K562 (cell line): ENCODE results near the gene DTD1. TPM values are rescaled to one million over a fixed set of nuclear protein-coding genes. Genes with fewer than 3 reads are reported as not detected.

Experiments
- ATAC-seq: fragments of 200-7000 bp; cut with Tn5 transposase; 3 replicates; pipeline ENCODE4 v1.9.1; 2020; ENCODE audit warnings: moderate library complexity
- BruUV-seq: library from RNA; stranded (reverse); fragments of 400-500 nt; replicated peaks from 2 replicates; lab custom pipeline; 2021; lab: Mats Ljungman, UMichigan
- CTCF ChIA-PET: fragments of 300-600 bp; formaldehyde crosslinking; extraction: SDS; loops from one replicate; lab custom pipeline; 2021; ENCODE audit warnings: low intra/inter-chr PET ratio; lab: Yijun Ruan, JAX
- POLR2A ChIA-PET: fragments of 300-600, 350-650 bp; sonication (Branson Sonifier 250); formaldehyde crosslinking; extraction: SDS; loops from one replicate; lab custom pipeline; 2021; ENCODE audit warnings: antibody characterized with exemption, inconsistent platforms; lab: Yijun Ruan, JAX
- DNase-seq, 4 experiments: peaks; one replicate each; pipeline versions ENCODE4 v3.0.0 to v3.0.0-alpha.2; 2011 to 2018; ENCODE audit warnings: low spot score in 3 of 4, mixed read lengths in 3 of 4; ENCODE audit errors: extremely low read depth in 1 of 4
- FAIRE-seq: peaks from 2 replicates; lab custom pipeline; 2011; peaks lifted over from hg19 to GRCh38; lab: Jason Lieb, UNC
- H2AFZ ChIP-seq: 2 replicates; pipeline ENCODE4 v1.6.0; 2011; ENCODE audit warnings: low read depth, low read length, control low read depth, inconsistent platforms
- H3K27ac ChIP-seq: fragments of 200-600 bp; 3 replicates; pipeline ENCODE4 v1.8.0; 2011; ENCODE audit warnings: low read depth, mild to moderate bottlenecking, control low read depth, inconsistent platforms, low read length, moderate library complexity, mixed read lengths; ENCODE audit errors: extremely low read depth
- H3K27me3 ChIP-seq, 2 experiments: fragments of 300-600 bp in 1 of 2; 2 replicates in 1 of 2; 3 replicates in 1 of 2; pipeline versions ENCODE4 v1.6.0 to v1.8.0; 2011; ENCODE audit warnings: inconsistent platforms in 2 of 2, low read length in 2 of 2, mild to moderate bottlenecking in 1 of 2, mixed read lengths in 1 of 2, moderate library complexity in 1 of 2; ENCODE audit not compliant: control insufficient read depth in 2 of 2, insufficient read depth in 2 of 2
- H3K36me3 ChIP-seq: fragments of 300-600 bp; 3 replicates; pipeline ENCODE4 v1.8.0; 2011; ENCODE audit warnings: mild to moderate bottlenecking, low read length, inconsistent platforms; ENCODE audit not compliant: control insufficient read depth, insufficient read depth
- H3K4me1 ChIP-seq, 2 experiments: fragments of 200-600 bp in 1 of 2; replicated peaks in 1 of 2; 2 replicates in 1 of 2; 3 replicates in 1 of 2; pipeline versions ENCODE4 v1.5.1 to v1.8.0; 2011; ENCODE audit warnings: inconsistent platforms in 2 of 2, low read length in 2 of 2, mild to moderate bottlenecking in 1 of 2, mixed read lengths in 1 of 2, moderate library complexity in 1 of 2; ENCODE audit not compliant: control insufficient read depth in 2 of 2, insufficient read depth in 2 of 2
- H3K4me2 ChIP-seq: 2 replicates; pipeline ENCODE4 v1.6.1; 2011; ENCODE audit warnings: low read length, control low read depth, inconsistent platforms, mixed read lengths; ENCODE audit not compliant: insufficient read depth
- H3K4me3 ChIP-seq: fragments of 200-600 bp; sonication (generic), shearing (Covaris generic); 2 replicates; pipeline ENCODE4 v1.5.1; 2016; ENCODE audit warnings: control low read depth, inconsistent platforms
- H3K79me2 ChIP-seq: fragments of 200-600 bp; 3 replicates; pipeline ENCODE4 v1.8.0; 2011; ENCODE audit warnings: low read length, inconsistent platforms; ENCODE audit not compliant: control insufficient read depth, insufficient read depth
- H3K9ac ChIP-seq, 2 experiments: 2 replicates each; pipeline versions ENCODE4 v1.6.0 to v1.6.1; 2011; ENCODE audit warnings: low read depth in 2 of 2, low read length in 2 of 2, control low read depth in 1 of 2, inconsistent platforms in 1 of 2, mild to moderate bottlenecking in 1 of 2, mixed read lengths in 1 of 2; ENCODE audit not compliant: insufficient read depth in 1 of 2
- H3K9me1 ChIP-seq: one replicate; pipeline ENCODE4 v1.6.0; 2011; ENCODE audit warnings: inconsistent platforms, mild to moderate bottlenecking, low read length, moderate library complexity; ENCODE audit not compliant: control insufficient read depth, insufficient read depth
- H3K9me3 ChIP-seq: replicated peaks from 2 replicates; pipeline ENCODE4 v1.5.1; 2011; ENCODE audit warnings: low read depth, low read length, inconsistent platforms; ENCODE audit not compliant: control insufficient read depth, insufficient read depth
- H4K20me1 ChIP-seq: replicated peaks from 2 replicates; pipeline ENCODE4 v1.6.1; 2011; ENCODE audit warnings: low read length, inconsistent platforms, mixed read lengths; ENCODE audit not compliant: control insufficient read depth, insufficient read depth
- ARID2 ChIP-seq: fragments of 450-650 bp; IDR thresholded peaks from 2 replicates; pipeline ENCODE4 v1.6.1; 2017; ENCODE audit warnings: antibody characterized with exemption, mild to moderate bottlenecking
- CHD1 ChIP-seq: fragments of 200-600 bp; sonication (generic); IDR thresholded peaks from one replicate; pipeline ENCODE4 v1.6.1; 2012; ENCODE audit warnings: mild to moderate bottlenecking, moderate library complexity, low read length, inconsistent platforms
- EP400 ChIP-seq: fragments of 450-650 bp; IDR thresholded peaks from 2 replicates; pipeline ENCODE4 v1.6.1; 2017; ENCODE audit warnings: antibody characterized with exemption, mild to moderate bottlenecking, moderate library complexity
- HDAC3 ChIP-seq: fragments of 450-650 bp; IDR thresholded peaks from 2 replicates; pipeline ENCODE4 v1.6.1; 2018; ENCODE audit warnings: borderline replicate concordance, mild to moderate bottlenecking, moderate library complexity; ENCODE audit not compliant: partially characterized antibody
- NFIC ChIP-seq: fragments of 450-650 bp; IDR thresholded peaks from 2 replicates; pipeline ENCODE4 v1.6.1; 2017; ENCODE audit warnings: mild to moderate bottlenecking, inconsistent platforms
- POLR2H ChIP-seq: IDR thresholded peaks from 2 replicates; pipeline ENCODE4 v1.6.1; 2016; ENCODE audit warnings: missing genetic modification characterization, low read depth, mild to moderate bottlenecking, control low read depth, missing compliant biosample characterization, moderate library complexity
- RUNX1 ChIP-seq: sonication (generic); IDR thresholded peaks from 2 replicates; pipeline ENCODE4 v1.6.1; 2016; ENCODE audit warnings: antibody characterized with exemption, low read depth
- SMARCE1 ChIP-seq: fragments of 450-650 bp; IDR thresholded peaks from 2 replicates; pipeline ENCODE4 v1.7.1; 2016; ENCODE audit warnings: mild to moderate bottlenecking
- SRSF1 ChIP-seq: fragments of 200-400 bp; formaldehyde crosslinking; IDR thresholded peaks from 2 replicates; pipeline ENCODE4 v1.6.1; 2017; ENCODE audit warnings: mild to moderate bottlenecking, low read depth, low read length, moderate library complexity
- ZNF212 ChIP-seq: fragments of 450-650 bp; formaldehyde crosslinking; IDR thresholded peaks from 2 replicates; pipeline ENCODE4 v1.4.0; 2020; ENCODE audit warnings: mild to moderate bottlenecking
- ZNF766 ChIP-seq: fragments of 200-800 bp; sonication (Bioruptor generic); conservative IDR thresholded peaks from 2 replicates; pipeline ENCODE4 v1.6.1; 2016; ENCODE audit warnings: missing genetic modification characterization, missing compliant biosample characterization
- WGBS: fragments of 100-300 bp; shearing (Covaris generic); methylation state at CpG from one replicate; pipeline ENCODE4 v1.1.6; 2016; ENCODE audit warnings: low coverage, mixed read lengths; ENCODE audit not compliant: insufficient coverage; ENCODE audit errors: missing lambda C conversion rate; 5-methylcytosine and 5-hydroxymethylcytosine counted together
- in situ Hi-C: fragments of 300-500 bp; cut with MboI; formaldehyde crosslinking; loops from 4 replicates; pipeline ENCODE4 v1.15.0; 2018; ENCODE audit warnings: inconsistent platforms, mixed read lengths
- intact Hi-C: fragments of 100-400 bp; cut with micrococcal nuclease; formaldehyde crosslinking; loops from 2 replicates; pipeline ENCODE4 v1.14.2; 2022
- polyA plus RNA-seq, 8 experiments: library from polyadenylated mRNA; depleted of rRNA in 4 of 8; stranded (reverse) in 5 of 8; unstranded in 3 of 8; fragments of >200 nt; fragmentation: Nextera tagmentation in 2 of 8; fragmentation: Illumina TruSeq in 1 of 8; extraction: Ambion mirVana in 2 of 8; extraction: Trizol in 1 of 8; gene quantifications; 2 replicates each; pipeline versions ENCODE4 v1.2.1 to v1.2.3, GENCODE V29; 2011 to 2014; ENCODE audit warnings: inconsistent platforms in 1 of 8, missing spikeins in 1 of 8
- total RNA-seq, 7 experiments: library from RNA; depleted of rRNA in 6 of 7; stranded (reverse); fragments of >200 nt in 6 of 7; fragmentation: Illumina TruSeq in 2 of 7; extraction: Trizol in 2 of 7; gene quantifications; 2 replicates each; pipeline versions ENCODE4 v1.2.1 to v1.2.3, GENCODE V29; 2011 to 2021; ENCODE audit warnings: low replicate concordance in 1 of 7
- TF ChIP-seq, protein P1 (sequence below): sonication (generic); formaldehyde crosslinking; IDR thresholded peaks from 2 replicates; pipeline ENCODE4 v1.8.1; 2022; ENCODE audit warnings: missing genetic modification reagents
- TF ChIP-seq, protein P2 (sequence below): fragments of 450-650 bp; IDR thresholded peaks from 2 replicates; pipeline ENCODE4 v1.6.1; 2018; ENCODE audit not compliant: partially characterized antibody

Gene DTD1
- total and polyA plus RNA-seq, 9 of the 15 experiments (the other 6 are each of a cell fraction or from before 2014, with no cell fraction given), result 5.7 to 28.6 (median 26.8) TPM

DNA sequence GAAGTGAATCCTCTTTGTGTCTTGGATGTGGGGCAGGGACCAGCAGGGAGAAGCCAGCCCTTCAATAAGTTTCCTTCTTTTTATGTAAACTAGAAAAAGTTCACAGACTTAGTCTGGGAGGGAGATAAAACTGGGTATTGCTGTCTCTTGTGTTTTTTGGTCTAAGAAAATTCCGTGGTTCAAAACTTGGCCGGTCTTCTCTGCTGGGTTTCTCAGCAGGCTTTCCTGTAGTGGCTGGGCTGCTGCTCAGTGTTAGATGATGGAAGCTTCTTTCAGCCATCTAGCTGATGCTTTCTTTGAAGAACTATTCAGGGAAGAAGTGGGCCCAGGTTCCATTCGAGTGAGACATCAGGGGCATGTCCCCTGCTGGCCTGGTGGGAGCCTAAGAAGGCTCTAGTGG, 155.0 kb downstream of the DTD1 start:
- Histone ChIP-seq H3K79me2 (no peaks in the 10 kb centered on the region), H3K4me3 (no peak overlapping the region), H4K20me1 (0 out of 2 replicates have a peak, but pooled peaks cover under 1% of the 10 kb centered on the region), H3K9me3 (no peaks in the 10 kb centered on the region), H3K4me1 (peaks cover 0 to 11% of the 10 kb centered on the region in 2 experiments; a peak in 4 of 5 replicates), H3K4me2 (no peak overlapping the region), H3K27me3 (no peaks in the 10 kb centered on the region), H3K36me3 (no peaks in the 10 kb centered on the region), H2AFZ (no peak overlapping the region), H3K27ac (no peak overlapping the region), H3K9ac (no peak overlapping the region), H3K9me1 (no peaks in the 10 kb centered on the region)
- DNase-seq, result no peak
- in situ Hi-C loops, result no loop called here
- BruUV-seq, result no TSS peak
- 7% methylated on average over 2 of the region's 3 CpGs for WGBS
- ATAC-seq, result no peak
- intact Hi-C loops, result no loop called here
- TF ChIP-seq NFIC, result no peak
- no peak for TF ChIP-seq SRSF1
- no peak for TF ChIP-seq ARID2
- no peak for TF ChIP-seq EP400
- no peak for TF ChIP-seq RUNX1
- TF ChIP-seq SMARCE1, result no peak
- TF ChIP-seq, protein P1, sequence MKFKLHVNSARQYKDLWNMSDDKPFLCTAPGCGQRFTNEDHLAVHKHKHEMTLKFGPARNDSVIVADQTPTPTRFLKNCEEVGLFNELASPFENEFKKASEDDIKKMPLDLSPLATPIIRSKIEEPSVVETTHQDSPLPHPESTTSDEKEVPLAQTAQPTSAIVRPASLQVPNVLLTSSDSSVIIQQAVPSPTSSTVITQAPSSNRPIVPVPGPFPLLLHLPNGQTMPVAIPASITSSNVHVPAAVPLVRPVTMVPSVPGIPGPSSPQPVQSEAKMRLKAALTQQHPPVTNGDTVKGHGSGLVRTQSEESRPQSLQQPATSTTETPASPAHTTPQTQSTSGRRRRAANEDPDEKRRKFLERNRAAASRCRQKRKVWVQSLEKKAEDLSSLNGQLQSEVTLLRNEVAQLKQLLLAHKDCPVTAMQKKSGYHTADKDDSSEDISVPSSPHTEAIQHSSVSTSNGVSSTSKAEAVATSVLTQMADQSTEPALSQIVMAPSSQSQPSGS (CRISPR knock-in tag), result no peak
- TF ChIP-seq ZNF212 (CRISPR knock-in tag), result no peak
- no peak for TF ChIP-seq CHD1
- TF ChIP-seq HDAC3, result no peak
- TF ChIP-seq ZNF766 (CRISPR knock-in tag), result no peak
- no peak for TF ChIP-seq POLR2H (tag)
- TF ChIP-seq, protein P2, sequence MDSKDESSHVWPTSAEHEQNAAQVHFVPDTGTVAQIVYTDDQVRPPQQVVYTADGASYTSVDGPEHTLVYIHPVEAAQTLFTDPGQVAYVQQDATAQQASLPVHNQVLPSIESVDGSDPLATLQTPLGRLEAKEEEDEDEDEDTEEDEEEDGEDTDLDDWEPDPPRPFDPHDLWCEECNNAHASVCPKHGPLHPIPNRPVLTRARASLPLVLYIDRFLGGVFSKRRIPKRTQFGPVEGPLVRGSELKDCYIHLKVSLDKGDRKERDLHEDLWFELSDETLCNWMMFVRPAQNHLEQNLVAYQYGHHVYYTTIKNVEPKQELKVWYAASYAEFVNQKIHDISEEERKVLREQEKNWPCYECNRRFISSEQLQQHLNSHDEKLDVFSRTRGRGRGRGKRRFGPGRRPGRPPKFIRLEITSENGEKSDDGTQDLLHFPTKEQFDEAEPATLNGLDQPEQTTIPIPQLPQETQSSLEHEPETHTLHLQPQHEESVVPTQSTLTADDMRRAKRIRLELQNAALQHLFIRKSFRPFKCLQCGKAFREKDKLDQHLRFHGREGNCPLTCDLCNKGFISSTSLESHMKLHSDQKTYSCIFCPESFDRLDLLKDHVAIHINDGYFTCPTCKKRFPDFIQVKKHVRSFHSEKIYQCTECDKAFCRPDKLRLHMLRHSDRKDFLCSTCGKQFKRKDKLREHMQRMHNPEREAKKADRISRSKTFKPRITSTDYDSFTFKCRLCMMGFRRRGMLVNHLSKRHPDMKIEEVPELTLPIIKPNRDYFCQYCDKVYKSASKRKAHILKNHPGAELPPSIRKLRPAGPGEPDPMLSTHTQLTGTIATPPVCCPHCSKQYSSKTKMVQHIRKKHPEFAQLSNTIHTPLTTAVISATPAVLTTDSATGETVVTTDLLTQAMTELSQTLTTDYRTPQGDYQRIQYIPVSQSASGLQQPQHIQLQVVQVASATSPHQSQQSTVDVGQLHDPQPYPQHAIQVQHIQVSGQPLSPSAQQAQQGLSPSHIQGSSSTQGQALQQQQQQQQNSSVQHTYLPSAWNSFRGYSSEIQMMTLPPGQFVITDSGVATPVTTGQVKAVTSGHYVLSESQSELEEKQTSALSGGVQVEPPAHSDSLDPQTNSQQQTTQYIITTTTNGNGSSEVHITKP, result no peak
- ChIA-PET POLR2A (no interaction called here), CTCF (no interaction called here)
- no peak for FAIRE-seq
